Bronchial epithelial cell (primary cell): Measurements from ENCODE around the gene UVSSA. TPM values are rescaled to one million over a fixed set of nuclear protein-coding genes. Genes with fewer than 3 reads are reported as not detected.

Experiments used
- DNase-seq: peaks from one replicate; pipeline ENCODE4 v3.0.0-alpha.2; 2010; ENCODE audit warnings: low read depth
- FAIRE-seq: peaks from 2 replicates; lab custom pipeline; 2011; peaks lifted over from hg19 to GRCh38; lab: Jason Lieb, UNC
- H3K27me3 ChIP-seq: 2 replicates; pipeline ENCODE4 v1.5.1; 2011; ENCODE audit warnings: low read length; ENCODE audit not compliant: control insufficient read depth, insufficient read depth
- H3K36me3 ChIP-seq: 2 replicates; pipeline ENCODE4 v1.5.1; 2011; ENCODE audit warnings: low read length; ENCODE audit not compliant: control insufficient read depth, insufficient read depth
- H3K4me3 ChIP-seq: 2 replicates; pipeline ENCODE4 v1.5.1; 2011; ENCODE audit warnings: mild to moderate bottlenecking, low read depth, low read length, control low read depth
- total RNA-seq: library from RNA; depleted of rRNA; stranded (reverse); fragments of >200 nt; gene quantifications from 2 replicates; pipeline ENCODE4 v1.2.1, GENCODE V29; 2014
- TF ChIP-seq, protein P1 (sequence below): IDR thresholded peaks from 2 replicates; pipeline ENCODE4 v1.5.1; 2011; ENCODE audit warnings: mild to moderate bottlenecking, moderate library complexity, low read length, control low read depth, inconsistent platforms; ENCODE audit not compliant: insufficient read depth, severe bottlenecking

The UVSSA gene
- total RNA-seq, 1 donor from 2014 or later = 8.2 TPM

DNA sequence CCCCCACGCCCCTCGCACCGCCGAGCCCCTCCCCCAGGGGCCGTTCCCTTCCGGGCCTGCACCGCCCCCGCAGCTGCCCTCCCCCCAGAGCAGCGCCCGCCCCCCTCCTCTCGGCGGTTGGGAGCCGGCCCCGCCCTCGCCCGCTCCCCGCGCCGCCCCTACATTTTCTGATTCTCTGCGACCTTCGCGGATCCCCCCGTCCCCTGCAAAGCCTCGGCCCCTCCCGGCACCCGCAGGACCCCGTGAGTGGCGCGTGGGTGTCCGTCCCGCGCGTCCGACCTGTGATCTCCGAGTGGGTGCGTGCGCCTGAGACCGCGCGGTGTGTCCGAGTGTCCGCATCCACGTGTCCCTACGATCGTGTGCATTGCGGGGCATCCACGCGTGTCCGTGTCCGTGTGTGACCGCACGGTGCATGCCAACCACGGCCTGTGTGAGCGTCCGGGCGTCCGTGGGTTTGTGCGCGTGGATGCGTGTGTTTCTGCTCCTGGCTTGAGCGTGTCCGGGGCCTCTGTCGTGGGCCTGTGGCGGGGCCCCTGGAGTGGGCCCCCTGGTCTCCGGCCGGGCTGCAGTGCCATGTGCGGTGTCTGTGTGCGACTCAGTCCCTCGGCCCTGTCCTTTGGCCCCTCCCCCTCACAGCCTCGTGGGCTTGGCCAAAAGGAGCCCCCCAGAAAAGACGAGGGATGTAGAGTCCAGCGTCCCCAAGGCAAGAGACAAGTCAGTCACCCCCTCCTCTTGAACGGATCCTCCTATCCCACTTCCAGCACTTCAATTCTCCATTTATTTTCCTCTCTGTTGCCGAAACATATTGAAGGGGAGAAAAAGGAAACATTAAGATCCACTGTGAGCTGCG, 68.0 kb downstream of the UVSSA start:
- no peaks in the 10 kb centered on the region for H3K36me3 ChIP-seq
- FAIRE-seq (no peak), DNase-seq (no peak)
- H3K27me3 ChIP-seq = peaks cover 2% of the 10 kb centered on the region
- no peak overlapping the region for H3K4me3 ChIP-seq
- TF ChIP-seq, protein P1, sequence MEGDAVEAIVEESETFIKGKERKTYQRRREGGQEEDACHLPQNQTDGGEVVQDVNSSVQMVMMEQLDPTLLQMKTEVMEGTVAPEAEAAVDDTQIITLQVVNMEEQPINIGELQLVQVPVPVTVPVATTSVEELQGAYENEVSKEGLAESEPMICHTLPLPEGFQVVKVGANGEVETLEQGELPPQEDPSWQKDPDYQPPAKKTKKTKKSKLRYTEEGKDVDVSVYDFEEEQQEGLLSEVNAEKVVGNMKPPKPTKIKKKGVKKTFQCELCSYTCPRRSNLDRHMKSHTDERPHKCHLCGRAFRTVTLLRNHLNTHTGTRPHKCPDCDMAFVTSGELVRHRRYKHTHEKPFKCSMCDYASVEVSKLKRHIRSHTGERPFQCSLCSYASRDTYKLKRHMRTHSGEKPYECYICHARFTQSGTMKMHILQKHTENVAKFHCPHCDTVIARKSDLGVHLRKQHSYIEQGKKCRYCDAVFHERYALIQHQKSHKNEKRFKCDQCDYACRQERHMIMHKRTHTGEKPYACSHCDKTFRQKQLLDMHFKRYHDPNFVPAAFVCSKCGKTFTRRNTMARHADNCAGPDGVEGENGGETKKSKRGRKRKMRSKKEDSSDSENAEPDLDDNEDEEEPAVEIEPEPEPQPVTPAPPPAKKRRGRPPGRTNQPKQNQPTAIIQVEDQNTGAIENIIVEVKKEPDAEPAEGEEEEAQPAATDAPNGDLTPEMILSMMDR = no peak

GRCh38 chr4:1415681-1415981, 68.6 kb downstream of the UVSSA start:
- Histone ChIP-seq H3K36me3 (no peaks in the 10 kb centered on the region), H3K27me3 (peaks cover 2% of the 10 kb centered on the region), H3K4me3 (no peak overlapping the region)
- FAIRE-seq (no peak), DNase-seq (no peak)
- TF ChIP-seq, protein P1 = no peak

DNA sequence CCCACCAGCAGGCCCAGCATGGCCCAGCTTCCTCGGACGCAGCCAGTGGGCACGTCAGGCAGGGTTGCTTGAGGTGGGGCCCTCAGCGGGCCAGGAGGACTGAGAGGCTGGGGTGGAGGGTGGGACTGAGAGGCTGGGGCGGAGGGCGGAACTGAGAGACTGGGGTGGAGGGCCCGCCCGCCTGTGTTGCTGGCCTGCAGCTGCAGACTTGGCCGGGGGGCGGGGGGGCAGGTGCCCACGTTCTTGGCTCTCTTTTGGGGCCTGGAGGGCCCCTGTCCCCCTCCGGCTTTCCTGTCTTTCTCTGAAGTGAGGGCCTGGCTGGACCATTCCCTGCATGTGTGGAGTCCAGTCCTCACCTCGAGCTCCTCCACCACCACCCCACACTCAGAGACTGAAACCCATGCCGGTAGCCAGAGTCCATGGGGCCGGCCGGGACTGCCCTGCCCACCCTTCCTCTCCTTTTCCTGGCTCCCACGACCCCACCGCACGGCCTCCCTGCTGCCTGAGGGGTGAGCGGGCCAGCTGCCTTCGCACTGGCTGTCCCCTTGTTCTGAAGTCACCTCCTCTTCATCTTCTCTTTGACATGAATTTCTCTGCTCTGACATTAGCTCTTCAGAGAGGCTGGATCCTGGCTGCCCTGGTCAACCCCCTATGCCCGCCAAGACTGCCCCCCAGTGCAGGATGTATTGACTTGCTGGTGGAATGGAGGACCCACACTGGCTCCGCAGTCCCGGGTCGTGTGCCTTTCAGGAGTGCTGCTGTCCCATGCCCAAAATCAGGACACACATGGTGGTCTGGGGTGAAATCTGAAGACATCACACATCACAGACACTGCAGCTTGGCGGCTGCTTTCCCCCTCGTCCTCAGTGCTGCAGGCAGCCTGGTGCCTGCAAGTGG, 69.3 kb downstream of the UVSSA start:
- FAIRE-seq (no peak), DNase-seq (no peak)
- Histone ChIP-seq H3K36me3 (no peaks in the 10 kb centered on the region), H3K4me3 (no peak overlapping the region), H3K27me3 (peaks cover 2% of the 10 kb centered on the region)
- TF ChIP-seq, protein P1 = no peak

DNA sequence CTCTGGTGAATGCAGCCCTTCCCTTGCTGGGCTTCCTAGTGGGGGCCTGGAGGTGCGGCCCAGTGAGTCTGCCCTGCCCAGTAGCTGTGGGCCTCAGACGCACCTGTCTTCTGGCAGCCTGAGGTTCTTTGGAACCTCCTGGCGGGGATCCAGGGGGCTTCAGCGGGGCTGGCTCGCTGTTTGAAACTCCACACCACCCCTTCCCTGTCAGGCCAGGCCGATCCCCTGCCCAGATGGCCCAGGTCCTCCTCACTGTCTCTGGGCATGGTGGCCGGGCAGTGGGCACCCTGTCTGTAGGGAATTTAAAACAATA, 69.9 kb downstream of the UVSSA start:
- TF ChIP-seq, protein P1 = no peak
- Histone ChIP-seq H3K36me3 (no peaks in the 10 kb centered on the region), H3K27me3 (peaks cover 2% of the 10 kb centered on the region), H3K4me3 (no peak overlapping the region)
- no peak for DNase-seq
- FAIRE-seq = no peak

DNA sequence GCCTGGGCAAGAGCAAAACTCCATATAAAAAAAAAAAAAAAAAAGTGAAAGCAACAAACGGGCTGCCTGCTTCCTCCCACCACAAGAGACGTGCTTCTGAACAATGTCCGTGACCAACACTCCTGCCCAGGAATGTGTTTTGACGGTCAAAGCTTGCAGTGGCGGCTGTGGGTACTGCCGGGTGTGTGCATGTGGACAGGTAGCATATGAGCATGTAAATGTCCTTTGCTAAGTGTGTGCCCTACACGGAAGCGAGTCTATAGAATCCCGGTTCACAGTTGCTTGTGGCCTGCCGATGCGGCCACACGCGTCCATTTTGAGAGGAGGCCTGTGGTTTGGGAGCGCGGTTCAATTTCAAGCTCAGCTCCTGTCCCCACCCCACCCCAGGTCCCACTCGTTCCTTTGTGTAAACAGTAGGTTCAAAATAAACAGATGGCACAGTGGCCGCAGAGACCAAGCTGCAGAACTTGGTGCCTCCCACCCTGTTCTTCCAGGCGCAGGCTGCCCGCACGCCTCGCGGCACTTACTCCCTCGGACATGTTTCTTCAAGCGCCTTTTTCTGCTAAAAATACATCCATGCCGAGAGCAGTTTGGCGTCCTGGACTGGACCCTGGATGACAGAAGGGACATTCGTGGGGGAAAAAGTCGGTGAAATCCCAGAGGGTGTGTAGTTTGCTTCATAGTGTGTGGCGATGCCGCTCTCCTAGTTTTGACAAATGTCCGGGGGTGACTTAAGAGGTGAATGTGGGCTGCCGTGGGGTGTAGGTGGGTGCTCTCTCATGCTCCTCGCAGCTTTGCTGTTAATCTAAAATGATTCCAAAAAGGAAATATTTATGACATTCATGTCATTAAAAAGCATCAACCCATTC, 70.7 kb downstream of the UVSSA start:
- TF ChIP-seq, protein P1 = no peak
- Histone ChIP-seq H3K36me3 (no peaks in the 10 kb centered on the region), H3K4me3 (no peak overlapping the region), H3K27me3 (peaks cover 2% of the 10 kb centered on the region)
- FAIRE-seq (no peak), DNase-seq (no peak)
